SKM-1 treated with dmso at 0.1 percent for 144 hours (cell line): Measurements from ENCODE around the gene RMRP.

Experiments
- DNase-seq: peaks from one replicate; lab custom pipeline; 2025; ENCODE audit not compliant: unreplicated experiment; lab: John Stamatoyannopoulos, UW

The RMRP gene

GRCh38 chr9:35687306-35687705, 29.5 kb upstream of the RMRP start:
- DNase-seq: no peak

GRCh38 chr9:35686222-35687203, 28.7 kb upstream of the RMRP start:
- DNase-seq: no peak

- DNase-seq: no peak
These were observed 27.7 kb upstream of the RMRP start for GRCh38 chr9:35685506-35685905.

GRCh38 chr9:35684921-35685320, 27.1 kb upstream of the RMRP start:
- DNase-seq: no peak

GRCh38 chr9:35683323-35683722, 25.5 kb upstream of the RMRP start:
- no peak for DNase-seq

GRCh38 chr9:35682520-35683315, 24.9 kb upstream of the RMRP start:
- DNase-seq: no peak

GRCh38 chr9:35682051-35682450, 24.2 kb upstream of the RMRP start:
- no peak for DNase-seq

- no peak for DNase-seq
These were observed 23.7 kb upstream of the RMRP start for GRCh38 chr9:35681341-35682002.

GRCh38 chr9:35680331-35681105, 22.7 kb upstream of the RMRP start:
- DNase-seq: no peak

GRCh38 chr9:35679766-35680330, 22.0 kb upstream of the RMRP start:
- DNase-seq: no peak

- no peak for DNase-seq
These were observed 21.3 kb upstream of the RMRP start for GRCh38 chr9:35679091-35679490.

GRCh38 chr9:35675732-35676392, 18.0 kb upstream of the RMRP start:
- DNase-seq: no peak

GRCh38 chr9:35675204-35675603, 17.4 kb upstream of the RMRP start:
- no peak for DNase-seq

- DNase-seq: no peak
These were observed 16.2 kb upstream of the RMRP start for GRCh38 chr9:35674025-35674361.

- no peak for DNase-seq
These were observed 15.6 kb upstream of the RMRP start, which contains the start of gene CA9 for GRCh38 chr9:35673132-35674024. Gene CA9, plus strand, starts transcription at chr9:35673928. Its CDS starts 32 bp downstream, at chr9:35673960.

GRCh38 chr9:35669331-35670145, 11.7 kb upstream of the RMRP start:
- DNase-seq: no peak

- no peak for DNase-seq
These were observed 10.1 kb upstream of the RMRP start for GRCh38 chr9:35667939-35668338.

- DNase-seq: no peak
These were observed 8.7 kb upstream of the RMRP start for GRCh38 chr9:35666549-35666948.
